Upper lobe of right lung (tissue), 1 donor: ENCODE results near the gene DUOX2. TPM values are rescaled to one million over a fixed set of nuclear protein-coding genes. Genes with fewer than 3 reads are reported as not detected.
"Not testable (repeated sequence)": the region's sequence is repeated elsewhere in the genome, so short reads cannot be mapped to it uniquely, and the experiment has no call there.

ENCODE experiments used
- ATAC-seq: fragments of 200-7000 bp; cut with Tn5 transposase; one replicate; pipeline ENCODE4 v1.9.1; 2020; ENCODE audit warnings: mild to moderate bottlenecking, moderate library complexity
- DNase-seq: peaks from one replicate; pipeline ENCODE4 v3.0.0-alpha.2; 2020
- H3K27ac ChIP-seq: fragments of 200-600 bp; one replicate; pipeline ENCODE4 v1.8.0; 2022
- H3K27me3 ChIP-seq: fragments of 200-600 bp; one replicate; pipeline ENCODE4 v1.8.0; 2022; ENCODE audit warnings: mild to moderate bottlenecking
- H3K36me3 ChIP-seq: fragments of 200-600 bp; one replicate; pipeline ENCODE4 v1.8.0; 2022
- H3K4me1 ChIP-seq: fragments of 200-600 bp; one replicate; pipeline ENCODE4 v1.8.0; 2022
- H3K4me3 ChIP-seq: fragments of 200-600 bp; one replicate; pipeline ENCODE4 v1.8.0; 2022; ENCODE audit warnings: mild to moderate bottlenecking
- H3K9me3 ChIP-seq: fragments of 200-600 bp; one replicate; pipeline ENCODE4 v1.8.0; 2022
- CTCF ChIP-seq: fragments of 200-600 bp; IDR thresholded peaks from one replicate; pipeline ENCODE4 v1.8.0; 2022; ENCODE audit warnings: antibody characterized with exemption
- intact Hi-C: fragments of 100-400 bp; cut with DNase I; formaldehyde crosslinking; loops from one replicate; pipeline ENCODE4 v1.11.0; 2022
- total RNA-seq: library from RNA; stranded (reverse); fragmentation: NEBNext Ultra II Directional; extraction: Animal tissue kit (Norgen Biotek cat#: 25700); gene quantifications from one replicate; pipeline ENCODE4 v1.2.1, GENCODE V29; 2021
- donor health status: DM: no; HTN: yes; CAD: no; lungs with severe emphysema.

Gene DUOX2
- total RNA-seq, 1 donor from 2014 or later = 3.8 TPM

DNA sequence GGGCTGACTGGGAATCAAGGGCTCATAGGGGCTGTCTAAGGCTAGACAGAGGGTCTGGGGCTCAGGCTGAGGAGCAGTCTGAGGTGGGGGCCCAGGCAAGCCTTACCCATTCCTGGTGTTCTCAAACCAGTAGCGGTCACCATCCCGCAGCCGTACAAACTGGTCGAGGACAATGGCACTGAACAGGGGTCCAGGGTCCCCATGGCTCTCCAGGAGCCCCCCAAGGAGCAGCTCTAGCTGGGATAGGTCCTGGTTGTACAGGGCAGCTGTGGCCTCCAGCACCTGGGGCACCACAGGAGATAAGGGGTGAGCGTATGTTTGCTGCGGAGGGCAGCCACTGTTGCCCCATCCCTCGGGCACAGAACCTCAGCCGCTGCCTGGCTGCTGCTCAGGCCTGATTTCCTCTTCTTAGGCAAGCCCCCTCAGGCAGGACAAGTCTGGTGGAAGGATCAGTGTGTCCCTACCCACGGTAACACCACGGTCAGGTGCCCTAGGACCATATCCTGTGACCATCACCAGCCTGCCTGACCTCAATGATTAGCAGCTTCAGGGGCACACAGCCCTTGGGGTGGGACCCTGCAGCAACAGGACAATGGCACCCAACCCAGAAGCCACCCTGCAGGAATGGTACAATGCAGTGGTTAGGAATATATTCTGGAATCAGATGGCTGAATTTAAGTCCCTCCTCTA, 5.9 kb downstream of the DUOX2 start:
- TF ChIP-seq CTCF = no peak
- Histone ChIP-seq H3K36me3 (no peaks in the 10 kb centered on the region), H3K9me3 (no peaks in the 10 kb centered on the region), H3K4me3 (no peak overlapping the region), H3K4me1 (peaks cover 11% of the 10 kb centered on the region), H3K27me3 (peaks cover 37% of the 10 kb centered on the region), H3K27ac (no peak overlapping the region)
- intact Hi-C loops = no loop called here
- ATAC-seq (no peak), DNase-seq (peak; percentile 49)

DNA sequence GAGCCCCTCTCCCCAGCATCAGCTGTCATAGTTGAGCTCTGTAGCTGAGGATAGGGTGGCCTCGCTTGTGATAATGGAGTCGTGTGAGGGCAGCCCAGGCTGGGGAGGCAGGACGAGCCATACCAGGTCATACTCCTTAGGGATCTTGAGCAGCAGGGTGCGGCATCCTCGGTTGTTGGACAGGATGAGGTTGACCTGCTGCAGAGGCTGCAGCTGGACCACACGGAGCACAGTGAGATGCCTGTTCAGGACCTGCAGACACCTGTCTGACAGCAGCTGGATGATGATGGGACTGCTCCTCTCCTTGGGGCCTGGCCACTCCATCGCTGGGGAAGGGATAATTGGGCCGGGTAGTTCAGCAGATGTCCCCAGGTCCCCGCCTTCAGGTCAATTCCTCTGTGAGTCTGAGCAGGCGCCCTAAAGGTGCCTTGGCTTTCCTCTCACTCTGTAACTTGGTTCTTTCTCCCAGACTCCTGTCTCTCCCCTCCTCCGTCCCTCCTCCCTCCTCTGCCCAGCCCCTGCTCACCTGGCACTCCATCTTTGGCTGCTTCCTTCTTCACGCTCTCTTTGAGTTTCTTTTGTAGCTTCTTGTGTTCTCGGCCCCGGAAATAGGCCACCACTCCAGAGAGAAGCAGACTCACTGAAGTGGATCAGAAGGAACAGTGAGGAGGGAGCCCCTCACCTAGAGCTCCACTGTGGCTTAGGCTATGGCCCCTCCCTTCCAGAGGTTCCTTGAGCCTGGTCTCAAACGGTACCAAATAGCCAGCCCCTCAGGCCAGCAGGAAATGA, 7.8 kb downstream of the DUOX2 start:
- Histone ChIP-seq H3K36me3 (no peaks in the 10 kb centered on the region), H3K9me3 (no peaks in the 10 kb centered on the region), H3K27me3 (peaks cover 19% of the 10 kb centered on the region), H3K27ac (no peak overlapping the region), H3K4me3 (no peak overlapping the region), H3K4me1 (no peaks in the 10 kb centered on the region)
- DNase-seq (peak; percentile 36), ATAC-seq (no peak)
- TF ChIP-seq CTCF = no peak
- intact Hi-C loops = no loop called here

DNA sequence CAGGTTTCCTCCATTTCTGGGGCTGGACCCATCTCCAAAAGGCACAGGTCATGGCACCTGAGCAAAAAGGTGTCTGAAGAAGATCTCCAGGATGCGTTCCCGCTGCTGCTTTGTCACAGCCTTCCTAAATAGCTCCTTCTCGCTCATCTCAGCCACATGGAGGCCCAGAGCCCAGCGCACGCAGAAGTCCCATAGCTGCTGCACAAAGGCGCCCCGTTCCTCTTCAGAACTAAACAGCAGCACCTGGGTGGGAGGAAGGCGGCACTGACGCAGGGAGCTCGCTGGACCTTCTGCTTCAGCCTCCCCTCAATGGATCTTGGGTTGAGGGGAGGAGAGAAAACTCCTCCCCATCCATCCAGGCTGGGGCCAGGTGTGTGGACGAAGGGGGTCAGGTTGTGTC, 8.4 kb downstream of the DUOX2 start:
- TF ChIP-seq CTCF = no peak
- peaks cover 19% of the 10 kb centered on the region for H3K27me3 ChIP-seq
- DNase-seq = peak; percentile 45

GRCh38 chr15:45104170-45104569, 9.8 kb downstream of the DUOX2 start:
- intact Hi-C loops, ATAC-seq: not testable (repeated sequence)

More for the DNA sequence above, 8.4 kb downstream of the DUOX2 start:
- Histone ChIP-seq H3K4me3 (no peak overlapping the region), H3K27ac (no peak overlapping the region), H3K4me1 (no peaks in the 10 kb centered on the region), H3K9me3 (no peaks in the 10 kb centered on the region), H3K36me3 (no peaks in the 10 kb centered on the region)
- no peak for ATAC-seq
- intact Hi-C loops = no loop called here

GRCh38 chr15:45102226-45102625, 11.7 kb downstream of the DUOX2 start:
- Histone ChIP-seq H3K36me3 (no peaks in the 10 kb centered on the region), H3K4me1 (no peaks in the 10 kb centered on the region), H3K27me3 (no peaks in the 10 kb centered on the region), H3K27ac (no peak overlapping the region), H3K4me3 (no peak overlapping the region), H3K9me3 (no peaks in the 10 kb centered on the region)
- DNase-seq = no peak
- TF ChIP-seq CTCF = no peak
- ATAC-seq = no peak
- intact Hi-C loops = no loop called here

More at GRCh38 chr15:45104170-45104569, 9.8 kb downstream of the DUOX2 start:
- peak; percentile 46 for DNase-seq
- not testable (repeated sequence) for H3K4me1 ChIP-seq, H3K4me3 ChIP-seq, H3K27ac ChIP-seq, H3K9me3 ChIP-seq, H3K36me3 ChIP-seq, H3K27me3 ChIP-seq

- no peaks in the 10 kb centered on the region for H3K9me3 ChIP-seq
- H3K27me3 ChIP-seq = no peaks in the 10 kb centered on the region
- no peaks in the 10 kb centered on the region for H3K36me3 ChIP-seq
- no peak overlapping the region for H3K27ac ChIP-seq
- ATAC-seq (no peak), DNase-seq (no peak)
- intact Hi-C loops = no loop called here
- no peak for TF ChIP-seq CTCF
- H3K4me3 ChIP-seq = no peak overlapping the region
- no peaks in the 10 kb centered on the region for H3K4me1 ChIP-seq
Measured at GRCh38 chr15:45101749-45102148, 12.2 kb downstream of the DUOX2 start.
